Chondrocyte (in vitro differentiated cells): Measurements from ENCODE around the gene STYK1. TPM values are rescaled to one million over a fixed set of nuclear protein-coding genes. Genes with fewer than 3 reads are reported as not detected.

ENCODE experiments used
- DNase-seq: peaks from one replicate; pipeline ENCODE4 v3.0.0; 2021; ENCODE audit warnings: mixed read lengths, low spot score
- H3K27ac Mint-ChIP-seq: one replicate; pipeline ENCODE4 v1.8.0; 2021; ENCODE audit warnings: mild to moderate bottlenecking, moderate library complexity, mixed read lengths; ENCODE audit not compliant: unreplicated experiment
- H3K27me3 Mint-ChIP-seq: 2 replicates; pipeline ENCODE4 v1.8.0; 2021; ENCODE audit warnings: low read depth, mixed read lengths
- H3K36me3 Mint-ChIP-seq: 2 replicates; pipeline ENCODE4 v1.8.0; 2021; ENCODE audit warnings: low read depth, mixed read lengths
- H3K4me1 Mint-ChIP-seq: 2 replicates; pipeline ENCODE4 v1.8.0; 2021; ENCODE audit warnings: low read depth, mild to moderate bottlenecking, mixed read lengths
- H3K4me3 Mint-ChIP-seq: one replicate; pipeline ENCODE4 v1.8.0; 2021; ENCODE audit warnings: mild to moderate bottlenecking, moderate library complexity, mixed read lengths; ENCODE audit not compliant: unreplicated experiment
- H3K9me3 Mint-ChIP-seq: 2 replicates; pipeline ENCODE4 v1.8.0; 2021; ENCODE audit warnings: low read depth, mixed read lengths
- total RNA-seq: library from RNA; stranded (reverse); gene quantifications from 3 replicates; pipeline ENCODE4 v1.2.1, GENCODE V29; 2021
- TF ChIP-seq, protein P1 (sequence below): fragments of 200-600 bp; sonication (generic); IDR thresholded peaks from 2 replicates; pipeline ENCODE4 v1.5.0; 2021; ENCODE audit warnings: antibody characterized with exemption, mild to moderate bottlenecking, moderate library complexity

STYK1 gene
- total RNA-seq, 1 donor from 2014 or later, result 0.12 TPM

DNA sequence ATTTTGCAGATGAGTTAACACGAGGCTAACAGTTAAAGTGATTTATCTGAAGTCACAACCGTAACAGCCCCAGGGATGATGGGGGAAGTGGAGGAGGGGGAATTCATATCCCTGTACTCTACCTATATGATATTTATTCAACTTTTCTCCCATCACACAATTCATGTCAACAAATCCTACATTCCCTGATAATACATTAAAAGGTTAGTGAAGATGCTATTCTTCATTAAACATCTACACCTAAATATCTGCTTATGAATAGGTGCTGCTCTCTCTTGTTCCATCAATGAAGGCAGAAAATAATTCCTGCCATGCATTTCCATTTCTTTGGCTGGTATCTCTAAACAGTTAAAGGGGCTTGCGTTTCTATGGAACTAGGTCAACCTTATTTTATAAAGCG, 42.4 kb upstream of the STYK1 start:
- DNase-seq, result no peak
- Mint-ChIP-seq H3K36me3 (peaks cover 27% of the 10 kb centered on the region), H3K27ac (peak overlapping the region; percentile 96), H3K4me1 (peaks cover 58% of the 10 kb centered on the region), H3K9me3 (no peaks in the 10 kb centered on the region), H3K27me3 (no peaks in the 10 kb centered on the region), H3K4me3 (peak overlapping the region; percentile 49)
- TF ChIP-seq, protein P1, sequence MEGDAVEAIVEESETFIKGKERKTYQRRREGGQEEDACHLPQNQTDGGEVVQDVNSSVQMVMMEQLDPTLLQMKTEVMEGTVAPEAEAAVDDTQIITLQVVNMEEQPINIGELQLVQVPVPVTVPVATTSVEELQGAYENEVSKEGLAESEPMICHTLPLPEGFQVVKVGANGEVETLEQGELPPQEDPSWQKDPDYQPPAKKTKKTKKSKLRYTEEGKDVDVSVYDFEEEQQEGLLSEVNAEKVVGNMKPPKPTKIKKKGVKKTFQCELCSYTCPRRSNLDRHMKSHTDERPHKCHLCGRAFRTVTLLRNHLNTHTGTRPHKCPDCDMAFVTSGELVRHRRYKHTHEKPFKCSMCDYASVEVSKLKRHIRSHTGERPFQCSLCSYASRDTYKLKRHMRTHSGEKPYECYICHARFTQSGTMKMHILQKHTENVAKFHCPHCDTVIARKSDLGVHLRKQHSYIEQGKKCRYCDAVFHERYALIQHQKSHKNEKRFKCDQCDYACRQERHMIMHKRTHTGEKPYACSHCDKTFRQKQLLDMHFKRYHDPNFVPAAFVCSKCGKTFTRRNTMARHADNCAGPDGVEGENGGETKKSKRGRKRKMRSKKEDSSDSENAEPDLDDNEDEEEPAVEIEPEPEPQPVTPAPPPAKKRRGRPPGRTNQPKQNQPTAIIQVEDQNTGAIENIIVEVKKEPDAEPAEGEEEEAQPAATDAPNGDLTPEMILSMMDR, result no peak

DNA sequence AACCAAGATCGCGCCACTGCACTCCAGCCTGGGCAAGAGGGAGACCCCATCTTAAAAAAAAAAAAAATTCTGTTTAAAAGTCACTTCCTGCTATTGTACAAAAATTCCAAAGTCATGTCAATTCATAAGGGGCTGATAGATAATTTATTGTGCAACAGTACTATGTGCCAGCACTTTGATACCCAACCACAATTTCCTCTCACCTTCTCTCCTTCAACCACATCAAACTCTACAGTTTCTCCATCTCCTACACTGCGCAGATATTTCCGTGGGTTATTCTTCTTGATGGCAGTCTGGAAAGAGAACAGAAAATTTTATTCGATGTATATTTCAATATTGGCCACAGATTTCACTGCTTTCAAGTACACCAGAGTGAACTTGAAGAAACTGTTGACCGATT, 41.6 kb upstream of the STYK1 start:
- H3K36me3 Mint-ChIP-seq, result peaks cover 29% of the 10 kb centered on the region
- no peaks in the 10 kb centered on the region for H3K27me3 Mint-ChIP-seq
- H3K4me3 Mint-ChIP-seq, result no peak overlapping the region
- peak overlapping the region; percentile 96 for H3K27ac Mint-ChIP-seq
- peaks cover 50% of the 10 kb centered on the region for H3K4me1 Mint-ChIP-seq
- H3K9me3 Mint-ChIP-seq, result no peaks in the 10 kb centered on the region
- no peak for DNase-seq
- TF ChIP-seq, protein P1, result no peak

DNA sequence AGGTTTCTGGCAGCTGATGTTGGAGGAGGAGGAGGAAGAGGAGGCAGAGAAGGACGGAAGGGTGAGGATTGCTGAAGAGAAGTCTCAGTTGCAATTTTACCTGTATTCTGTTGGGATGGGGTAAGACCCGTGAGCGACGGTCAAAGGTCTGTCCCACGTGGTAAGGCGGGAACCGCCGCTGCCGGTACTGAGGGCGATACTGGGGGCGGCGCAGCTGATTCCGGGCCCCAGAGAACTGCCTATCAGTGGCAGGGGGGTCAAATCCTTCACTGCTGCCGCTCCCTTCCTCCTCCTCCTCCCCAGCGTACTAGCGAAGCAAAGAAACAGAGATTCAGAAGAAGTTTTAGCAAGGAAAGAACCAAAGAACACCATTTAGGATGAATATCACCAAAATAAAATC, 36.0 kb upstream of the STYK1 start:
- no peaks in the 10 kb centered on the region for H3K9me3 Mint-ChIP-seq
- no peak overlapping the region for H3K27ac Mint-ChIP-seq
- H3K4me3 Mint-ChIP-seq, result no peak overlapping the region
- peaks cover 15% of the 10 kb centered on the region for H3K4me1 Mint-ChIP-seq
- TF ChIP-seq, protein P1, result no peak
- H3K36me3 Mint-ChIP-seq, result peaks cover 53% of the 10 kb centered on the region
- no peaks in the 10 kb centered on the region for H3K27me3 Mint-ChIP-seq
- no peak for DNase-seq

DNA sequence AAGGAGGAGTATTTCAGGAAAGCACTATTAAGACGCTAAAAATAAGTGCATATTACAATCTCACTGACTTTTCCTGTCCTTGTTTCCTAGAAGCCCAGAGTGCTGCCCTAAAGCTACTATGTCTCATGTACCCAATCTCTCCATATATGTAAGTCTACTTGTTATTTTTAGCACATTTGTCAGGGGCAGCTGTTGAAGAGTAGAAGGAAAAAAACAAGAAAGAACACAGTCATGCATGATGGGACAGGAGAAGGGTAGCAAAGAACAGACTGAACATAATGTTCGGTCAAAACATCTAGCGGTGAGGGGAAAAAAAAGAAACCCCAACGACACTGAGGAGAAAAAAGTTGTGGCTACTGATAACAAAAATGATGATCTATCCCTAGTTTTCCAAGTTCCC, 35.0 kb upstream of the STYK1 start:
- TF ChIP-seq, protein P1, result no peak
- H3K4me1 Mint-ChIP-seq, result peaks cover 20% of the 10 kb centered on the region
- peak overlapping the region; percentile 65 for H3K27ac Mint-ChIP-seq
- DNase-seq, result no peak
- peaks cover 57% of the 10 kb centered on the region for H3K36me3 Mint-ChIP-seq
- no peaks in the 10 kb centered on the region for H3K27me3 Mint-ChIP-seq
- H3K4me3 Mint-ChIP-seq, result no peak overlapping the region
- H3K9me3 Mint-ChIP-seq, result no peaks in the 10 kb centered on the region

DNA sequence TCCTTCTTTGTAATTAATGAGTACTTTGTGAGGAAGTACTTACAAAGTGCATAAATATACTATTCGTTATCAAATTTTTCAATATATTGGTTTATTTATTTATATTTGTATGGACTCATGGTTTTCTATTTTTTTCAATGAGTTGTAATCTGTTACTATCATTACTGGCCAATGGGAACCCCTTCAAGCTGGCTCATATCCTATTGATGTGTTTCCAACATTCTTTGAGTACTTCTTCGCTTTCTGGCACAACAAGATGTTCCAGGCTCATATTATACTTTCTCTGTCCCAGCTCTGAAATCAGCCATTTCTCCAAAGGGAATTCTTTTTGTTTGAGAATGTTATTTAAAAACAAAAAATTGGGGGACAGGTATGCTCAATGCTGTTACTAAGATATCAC, 31.8 kb upstream of the STYK1 start:
- DNase-seq, result no peak
- H3K27ac Mint-ChIP-seq, result no peak overlapping the region
- peaks cover 52% of the 10 kb centered on the region for H3K36me3 Mint-ChIP-seq
- no peaks in the 10 kb centered on the region for H3K27me3 Mint-ChIP-seq
- no peak overlapping the region for H3K4me3 Mint-ChIP-seq
- TF ChIP-seq, protein P1, result no peak
- no peaks in the 10 kb centered on the region for H3K9me3 Mint-ChIP-seq
- H3K4me1 Mint-ChIP-seq, result peaks cover 20% of the 10 kb centered on the region
